ENCODE results near the gene C17orf114.
A peak's percentile ranks its signal among the peaks of the same experiment; 100 is the strongest.

Gene C17orf114

GRCh38 chr17:4788159-4788806 lies 13.8 kb downstream of the C17orf114 start:
- H3K27me3 ChIP-seq (ENCODE audit: control insufficient read depth, insufficient read depth, low read length): peaks cover 48% of the 10 kb centered on the region

GRCh38 chr17:4786516-4786915 lies 15.6 kb downstream of the C17orf114 start:
- H3K4me1 ChIP-seq (ENCODE audit: control insufficient read depth, insufficient read depth, low read length): peaks cover 35% of the 10 kb centered on the region
- H3K36me3 ChIP-seq (ENCODE audit: control insufficient read depth, insufficient read depth, low read length): no peaks in the 10 kb centered on the region
- H3K27ac ChIP-seq (ENCODE audit: low read length): no peak overlapping the region
- peak; percentile 64 for DNase-seq
- peaks cover 64% of the 10 kb centered on the region for H3K27me3 ChIP-seq (ENCODE audit: control insufficient read depth, insufficient read depth, low read length)
- H3K4me3 ChIP-seq (ENCODE audit: low read length): no peak overlapping the region
- 9% methylated on average over 2 of the region's 6 CpGs for WGBS (ENCODE audit: insufficient coverage)
- no peaks in the 10 kb centered on the region for H3K9me3 ChIP-seq (replicated peaks; ENCODE audit: control insufficient read depth, low read depth, low read length)

More at GRCh38 chr17:4788159-4788806, 13.8 kb downstream of the C17orf114 start:
- H3K4me3 ChIP-seq (ENCODE audit: low read length): no peak overlapping the region
- peaks cover 35% of the 10 kb centered on the region for H3K4me1 ChIP-seq (ENCODE audit: control insufficient read depth, insufficient read depth, low read length)
- no peaks in the 10 kb centered on the region for H3K9me3 ChIP-seq (replicated peaks; ENCODE audit: control insufficient read depth, low read depth, low read length)
- H3K27ac ChIP-seq (ENCODE audit: low read length): peak overlapping the region; percentile 35
- no peaks in the 10 kb centered on the region for H3K36me3 ChIP-seq (ENCODE audit: control insufficient read depth, insufficient read depth, low read length)
- WGBS (ENCODE audit: insufficient coverage): 73% methylated on average over 8 of the region's 14 CpGs
- DNase-seq: peak; percentile 32

DNA sequence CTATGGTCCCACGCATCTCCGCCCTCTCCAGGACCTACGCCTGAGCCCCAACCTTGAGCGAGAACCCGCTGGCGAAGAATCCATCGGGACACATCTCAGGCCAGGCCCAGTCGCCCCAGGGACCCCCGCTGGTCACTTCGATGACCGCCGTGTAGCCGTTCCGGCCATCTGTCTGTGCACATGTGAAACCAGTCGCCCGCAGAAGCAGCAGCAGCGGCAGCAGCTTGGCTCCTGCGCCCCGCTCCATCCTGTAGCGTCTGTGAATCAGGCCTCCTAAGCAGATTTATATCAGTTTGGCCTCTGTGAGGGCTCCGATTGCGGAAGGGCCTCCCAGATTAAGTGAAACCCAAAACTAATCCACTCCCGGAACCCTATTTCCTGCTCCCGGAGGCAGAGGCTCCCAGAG lies 16.0 kb downstream of the C17orf114 start, which contains the start of gene VMO1:
TSS of gene VMO1 (minus strand) at position 259 of the 406 bp plus-strand sequence. CDS start at position 247, 12 bp downstream.
- H3K27ac ChIP-seq (ENCODE audit: low read length): no peak within 1 kb of the TSS
- H3K36me3 ChIP-seq (ENCODE audit: control insufficient read depth, insufficient read depth, low read length): no peaks in the 10 kb centered on the region
- peaks cover 35% of the 10 kb centered on the region for H3K4me1 ChIP-seq (ENCODE audit: control insufficient read depth, insufficient read depth, low read length)
- WGBS (ENCODE audit: insufficient coverage): 2% methylated on average over 17 of the region's 24 CpGs
- no peaks in the 10 kb centered on the region for H3K9me3 ChIP-seq (replicated peaks; ENCODE audit: control insufficient read depth, low read depth, low read length)
- peaks cover 67% of the 10 kb centered on the region for H3K27me3 ChIP-seq (ENCODE audit: control insufficient read depth, insufficient read depth, low read length)
- peak; percentile 48 for DNase-seq
- H3K4me3 ChIP-seq (ENCODE audit: low read length): peak within 1 kb of the TSS; percentile 10

DNA sequence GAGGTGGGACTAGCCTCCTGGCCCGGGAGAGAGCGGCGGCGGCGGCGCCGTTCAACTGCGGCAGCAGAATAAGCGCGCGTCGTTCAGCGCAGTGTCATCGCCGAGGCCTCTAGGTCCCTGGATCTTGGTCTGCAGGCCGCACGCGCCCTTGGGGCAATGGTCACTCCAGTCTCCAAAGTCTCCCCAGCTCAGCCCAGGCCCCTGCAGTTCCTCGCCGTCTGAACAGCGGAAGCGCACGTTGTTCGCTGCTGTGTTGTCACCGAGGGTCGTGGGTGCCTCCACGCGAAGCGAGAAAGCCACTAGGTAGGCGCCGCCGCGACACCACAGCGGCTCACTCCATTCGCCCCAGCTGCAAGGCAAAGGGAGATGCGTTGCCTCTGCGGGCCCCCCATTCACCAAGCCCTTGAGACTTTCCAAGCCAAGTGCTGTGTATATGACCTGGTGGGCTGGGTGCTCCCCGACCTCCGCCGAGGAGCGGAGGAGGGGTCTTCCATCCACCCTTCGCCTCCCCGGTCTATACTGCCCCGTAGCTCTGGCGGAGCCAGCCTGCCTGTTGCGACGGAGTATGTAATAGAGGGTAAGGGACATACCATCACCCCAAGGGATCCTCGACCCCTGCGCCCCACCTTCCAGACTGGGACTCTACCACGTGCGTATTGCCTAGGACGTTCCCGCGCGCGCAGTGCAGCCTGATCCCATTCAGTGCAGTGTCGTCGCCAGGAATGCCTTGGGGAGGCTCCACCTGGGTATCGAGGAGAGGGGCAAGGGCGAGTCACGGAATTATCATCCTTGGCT lies 16.6 kb downstream of the C17orf114 start:
- no peak overlapping the region for H3K27ac ChIP-seq (ENCODE audit: low read length)
- peaks cover 67% of the 10 kb centered on the region for H3K27me3 ChIP-seq (ENCODE audit: control insufficient read depth, insufficient read depth, low read length)
- DNase-seq: no peak
- WGBS (ENCODE audit: insufficient coverage): 6% methylated on average over 45 of the region's 61 CpGs
- no peaks in the 10 kb centered on the region for H3K36me3 ChIP-seq (ENCODE audit: control insufficient read depth, insufficient read depth, low read length)
- no peak overlapping the region for H3K4me3 ChIP-seq (ENCODE audit: low read length)
- no peaks in the 10 kb centered on the region for H3K9me3 ChIP-seq (replicated peaks; ENCODE audit: control insufficient read depth, low read depth, low read length)
- H3K4me1 ChIP-seq (ENCODE audit: control insufficient read depth, insufficient read depth, low read length): peaks cover 31% of the 10 kb centered on the region

- H3K27me3 ChIP-seq (ENCODE audit: control insufficient read depth, insufficient read depth, low read length): peaks cover 66% of the 10 kb centered on the region
Measured at GRCh38 chr17:4782652-4783051, 19.5 kb downstream of the C17orf114 start.

GRCh38 chr17:4780325-4780955 lies 21.7 kb downstream of the C17orf114 start:
- peaks cover 49% of the 10 kb centered on the region for H3K27me3 ChIP-seq (ENCODE audit: control insufficient read depth, insufficient read depth, low read length)

More at GRCh38 chr17:4782652-4783051, 19.5 kb downstream of the C17orf114 start:
- Histone ChIP-seq H3K4me1 (ENCODE audit: control insufficient read depth, insufficient read depth, low read length) (peaks cover 19% of the 10 kb centered on the region), H3K9me3 (replicated peaks; ENCODE audit: control insufficient read depth, low read depth, low read length) (no peaks in the 10 kb centered on the region), H3K36me3 (ENCODE audit: control insufficient read depth, insufficient read depth, low read length) (no peaks in the 10 kb centered on the region), H3K4me3 (ENCODE audit: low read length) (no peak overlapping the region), H3K27ac (ENCODE audit: low read length) (no peak overlapping the region)
- WGBS (ENCODE audit: insufficient coverage): 23% methylated on average over 23 of the region's 28 CpGs
- DNase-seq: no peak

GRCh38 chr17:4777969-4778760 lies 24.0 kb downstream of the C17orf114 start:
- Histone ChIP-seq H3K27me3 (ENCODE audit: control insufficient read depth, insufficient read depth, low read length) (peaks cover 27% of the 10 kb centered on the region), H3K4me3 (ENCODE audit: low read length) (no peak overlapping the region), H3K4me1 (ENCODE audit: control insufficient read depth, insufficient read depth, low read length) (no peaks in the 10 kb centered on the region), H3K36me3 (ENCODE audit: control insufficient read depth, insufficient read depth, low read length) (no peaks in the 10 kb centered on the region), H3K27ac (ENCODE audit: low read length) (no peak overlapping the region), H3K9me3 (replicated peaks; ENCODE audit: control insufficient read depth, low read depth, low read length) (no peaks in the 10 kb centered on the region)
- WGBS (ENCODE audit: insufficient coverage): 70% methylated on average over 7 of the region's 9 CpGs
- no peak for DNase-seq

More at GRCh38 chr17:4780325-4780955, 21.7 kb downstream of the C17orf114 start:
- Histone ChIP-seq H3K9me3 (replicated peaks; ENCODE audit: control insufficient read depth, low read depth, low read length) (no peaks in the 10 kb centered on the region), H3K27ac (ENCODE audit: low read length) (no peak overlapping the region), H3K4me3 (ENCODE audit: low read length) (no peak overlapping the region), H3K4me1 (ENCODE audit: control insufficient read depth, insufficient read depth, low read length) (peaks cover 4% of the 10 kb centered on the region), H3K36me3 (ENCODE audit: control insufficient read depth, insufficient read depth, low read length) (no peaks in the 10 kb centered on the region)
- no peak for DNase-seq
- 64% methylated on average over 7 of the region's 11 CpGs for WGBS (ENCODE audit: insufficient coverage)

- Histone ChIP-seq H3K4me1 (ENCODE audit: control insufficient read depth, insufficient read depth, low read length) (no peaks in the 10 kb centered on the region), H3K4me3 (ENCODE audit: low read length) (no peak overlapping the region), H3K27ac (ENCODE audit: low read length) (no peak overlapping the region), H3K27me3 (ENCODE audit: control insufficient read depth, insufficient read depth, low read length) (peaks cover 3% of the 10 kb centered on the region), H3K36me3 (ENCODE audit: control insufficient read depth, insufficient read depth, low read length) (no peaks in the 10 kb centered on the region), H3K9me3 (replicated peaks; ENCODE audit: control insufficient read depth, low read depth, low read length) (no peaks in the 10 kb centered on the region)
- 33% methylated on average over 1 of the region's 10 CpGs for WGBS (ENCODE audit: insufficient coverage)
- no peak for DNase-seq
Measured at GRCh38 chr17:4772235-4772613, 29.9 kb downstream of the C17orf114 start.

- H3K4me3 ChIP-seq (ENCODE audit: low read length): no peak within 1 kb of the TSS
- H3K36me3 ChIP-seq (ENCODE audit: control insufficient read depth, insufficient read depth, low read length): no peaks in the 10 kb centered on the region
- peaks cover 3% of the 10 kb centered on the region for H3K27me3 ChIP-seq (ENCODE audit: control insufficient read depth, insufficient read depth, low read length)
- WGBS (ENCODE audit: insufficient coverage): 72% methylated on average over 10 of the region's 13 CpGs
- no peaks in the 10 kb centered on the region for H3K9me3 ChIP-seq (replicated peaks; ENCODE audit: control insufficient read depth, low read depth, low read length)
- H3K27ac ChIP-seq (ENCODE audit: low read length): no peak within 1 kb of the TSS
- no peak for DNase-seq
- no peaks in the 10 kb centered on the region for H3K4me1 ChIP-seq (ENCODE audit: control insufficient read depth, insufficient read depth, low read length)
Measured at GRCh38 chr17:4771519-4772234, 30.5 kb downstream of the C17orf114 start, which contains the start of gene TM4SF5. TM4SF5 (plus strand) TSS chr17:4771886; CDS start chr17:4771923, 37 bp downstream.

Measured in muscle of leg (tissue), 3 donors.